OCI-M2 (cell line): Measurements from ENCODE around the gene NAPSA.

Source experiments
- DNase-seq: peaks from one replicate; lab custom pipeline; 2025; ENCODE audit not compliant: unreplicated experiment; lab: John Stamatoyannopoulos, UW

Gene NAPSA

GRCh38 chr19:50384685-50385535, 19.5 kb upstream of the NAPSA start:
- no peak for DNase-seq

DNA sequence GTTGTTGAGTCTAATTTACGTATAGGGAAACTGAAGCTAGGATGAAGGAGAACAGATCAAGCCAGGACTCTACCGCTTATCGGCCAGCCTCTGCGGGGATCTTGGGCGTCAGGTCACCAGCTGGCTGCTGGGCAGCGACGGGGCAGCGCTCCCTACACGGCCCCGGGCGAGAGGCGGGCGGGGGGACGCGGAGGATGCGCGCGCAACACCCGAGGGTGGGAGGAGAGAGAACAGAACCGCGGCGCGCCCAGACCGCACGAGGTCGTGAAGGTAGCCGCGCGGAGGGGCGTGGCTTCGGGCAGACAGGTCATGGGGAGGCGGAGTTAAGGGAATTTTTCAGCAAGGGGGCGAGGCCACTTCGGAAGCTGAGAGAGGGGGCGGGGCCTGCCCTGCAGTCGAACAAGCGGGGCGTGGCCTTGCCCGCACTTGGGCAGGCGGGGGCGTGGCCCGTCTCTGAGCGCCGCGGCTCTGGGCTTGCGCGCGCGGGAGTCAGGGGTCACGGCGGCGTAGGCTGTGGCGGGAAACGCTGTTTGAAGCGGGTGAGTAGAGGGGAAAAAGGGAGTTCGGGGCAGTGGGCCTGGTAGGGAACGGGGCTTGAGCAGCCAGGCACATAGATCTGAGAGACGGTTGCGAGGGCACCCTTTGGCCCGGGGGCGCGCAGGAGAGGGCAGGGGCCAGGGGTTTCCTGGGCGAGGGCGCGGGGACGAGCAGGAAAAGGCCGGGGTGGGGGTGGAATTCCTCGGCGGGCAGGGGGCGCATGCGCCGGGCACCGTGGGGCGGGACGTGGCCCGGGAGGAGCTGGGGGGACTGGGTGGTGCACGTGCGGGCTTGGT, 18.6 kb upstream of the NAPSA start, which contains the start of gene POLD1:
TSS of gene POLD1 (plus strand) at position 496 of the 833 bp plus-strand sequence. CDS start 14,505 bp downstream, outside the sequence.
- DNase-seq = peak; percentile 88

DNA sequence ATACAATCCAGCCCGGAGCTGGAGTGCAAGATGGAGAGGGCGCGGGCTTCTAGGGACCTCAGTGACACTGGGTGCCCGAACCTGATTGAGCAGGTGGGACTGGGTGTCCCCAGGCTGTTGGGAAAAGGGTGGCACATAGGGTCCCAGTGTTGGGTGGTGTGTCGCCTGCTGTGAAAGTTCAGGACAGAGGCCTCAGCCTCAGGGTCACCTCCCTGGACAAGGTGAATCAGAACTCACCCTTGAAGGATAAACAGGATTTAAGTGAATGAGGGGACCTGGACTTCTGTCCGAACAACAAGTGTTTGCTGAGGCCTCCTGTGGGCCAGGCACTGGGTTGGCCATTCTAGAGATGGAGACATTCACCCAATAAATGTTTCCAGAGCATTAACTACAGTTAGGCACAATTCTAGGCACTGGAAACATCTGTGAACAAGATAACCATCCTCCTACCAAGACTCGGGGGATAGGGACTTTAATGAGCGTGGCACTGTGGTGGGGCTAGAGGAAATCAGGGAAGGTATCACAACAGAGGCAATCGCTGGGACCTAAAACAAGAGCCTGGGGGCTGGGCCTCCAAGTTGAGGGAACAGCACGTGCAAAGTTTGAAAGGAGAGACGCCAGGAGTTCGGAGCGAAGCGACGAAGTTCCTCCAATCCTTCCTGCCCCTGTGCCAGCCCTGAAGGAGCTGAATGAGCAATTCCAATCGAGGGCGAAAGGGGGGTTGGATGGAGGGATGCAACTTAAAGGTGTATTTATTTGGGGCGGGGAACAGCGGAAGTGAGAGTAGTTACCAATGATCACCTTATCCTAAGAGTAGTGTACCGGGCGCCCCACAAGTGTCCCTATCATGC, 17.8 kb upstream of the NAPSA start:
- no peak for DNase-seq

GRCh38 chr19:50381881-50382729, 16.7 kb upstream of the NAPSA start:
- DNase-seq = no peak

DNA sequence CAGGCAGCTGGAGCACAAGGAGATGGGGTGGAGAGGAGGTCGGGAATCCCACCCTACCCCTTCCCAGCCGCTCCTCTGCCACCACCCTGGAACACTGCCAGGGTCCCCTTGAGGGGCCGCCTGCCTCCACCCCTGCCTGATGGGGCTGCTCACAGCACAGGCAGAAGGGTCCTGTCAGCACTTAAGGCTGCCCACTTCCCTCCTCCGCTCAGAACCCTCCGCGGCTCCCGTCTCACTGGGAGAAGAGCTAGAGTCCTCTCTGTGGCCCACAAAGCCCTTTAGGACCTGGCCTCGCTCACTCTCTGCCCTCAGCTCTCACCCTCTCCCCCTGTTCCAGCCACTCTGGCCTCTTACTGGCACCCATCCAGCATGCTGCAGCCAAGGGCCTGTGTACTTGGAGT, 15.3 kb upstream of the NAPSA start:
- no peak for DNase-seq

DNA sequence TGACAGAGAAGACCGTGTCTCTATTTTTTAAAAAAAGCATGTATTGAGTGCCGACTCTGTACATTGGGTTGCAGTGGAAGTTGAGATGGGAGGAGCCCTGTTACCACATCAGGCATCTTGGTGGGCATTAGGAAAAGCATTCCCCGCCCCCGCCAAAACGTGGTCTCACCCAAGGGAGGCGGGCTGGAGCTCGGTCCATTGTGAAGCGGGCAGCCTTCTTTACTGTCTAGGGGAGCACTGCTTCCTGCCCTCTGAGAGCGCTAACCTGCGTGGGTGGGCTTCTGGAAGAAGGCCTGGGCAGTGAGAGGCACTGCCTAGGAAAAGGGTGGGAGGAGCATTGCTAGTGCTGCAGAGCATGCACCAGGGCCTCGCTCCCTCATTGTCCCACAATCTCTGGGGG, 14.7 kb upstream of the NAPSA start:
- no peak for DNase-seq

DNA sequence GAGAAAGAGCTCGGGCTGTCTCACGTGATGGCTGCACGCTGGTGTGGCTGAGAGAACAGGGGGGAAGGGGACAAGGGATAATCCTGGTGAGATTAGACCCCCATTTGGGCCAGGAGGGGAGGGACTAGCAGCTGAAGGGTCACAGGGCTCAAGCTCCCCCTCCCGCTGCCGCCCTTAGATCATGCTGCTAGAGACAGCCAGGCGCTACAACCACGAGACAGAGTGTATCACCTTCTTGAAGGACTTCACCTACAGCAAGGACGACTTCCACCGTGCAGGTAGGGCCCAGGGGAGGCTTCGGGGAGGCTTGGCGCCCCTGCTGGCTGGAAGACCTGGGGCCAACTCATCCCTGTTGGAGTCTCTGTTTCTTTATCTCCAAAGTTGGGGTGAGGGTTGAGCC, 14.2 kb upstream of the NAPSA start:
- DNase-seq = no peak

DNA sequence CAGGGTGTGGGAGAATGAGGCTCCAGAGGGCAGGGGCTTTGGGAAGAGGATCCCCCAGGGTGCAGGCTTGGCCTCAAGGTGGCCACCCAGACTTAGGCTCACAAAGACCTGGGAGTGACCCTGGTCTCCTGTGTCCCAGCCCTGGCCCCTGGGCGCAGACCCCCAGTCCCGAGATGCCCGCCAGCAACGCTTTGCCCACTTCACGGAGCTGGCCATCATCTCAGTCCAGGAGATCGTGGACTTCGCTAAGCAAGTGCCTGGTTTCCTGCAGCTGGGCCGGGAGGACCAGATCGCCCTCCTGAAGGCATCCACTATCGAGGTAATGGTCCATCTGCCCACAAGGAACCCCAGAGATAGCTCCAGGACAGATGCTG, 13.4 kb upstream of the NAPSA start:
- no peak for DNase-seq

- DNase-seq = no peak
Observed at GRCh38 chr19:50378169-50378862, 12.9 kb upstream of the NAPSA start.

DNA sequence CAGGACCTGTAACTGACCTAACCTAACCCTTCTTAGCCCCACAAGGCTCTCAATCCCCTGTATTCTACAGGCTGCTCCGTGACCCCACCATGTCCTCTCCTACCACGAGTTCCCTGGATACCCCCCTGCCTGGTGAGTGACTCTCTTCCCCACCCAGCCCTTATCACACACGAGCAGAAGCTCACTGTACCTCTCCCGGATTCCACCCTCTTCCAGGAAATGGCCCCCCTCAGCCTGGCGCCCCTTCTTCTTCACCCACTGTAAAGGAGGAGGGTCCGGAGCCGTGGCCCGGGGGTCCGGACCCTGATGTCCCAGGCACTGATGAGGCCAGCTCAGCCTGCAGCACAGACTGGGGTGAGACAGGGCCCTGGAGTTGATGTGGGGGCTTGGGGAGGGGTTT, 12.1 kb upstream of the NAPSA start:
- no peak for DNase-seq

- no peak for DNase-seq
Observed at GRCh38 chr19:50377051-50377461, 11.6 kb upstream of the NAPSA start.

- peak; percentile 85 for DNase-seq
Observed at GRCh38 chr19:50376166-50377050, 11.0 kb upstream of the NAPSA start, which contains the start of gene NR1H2. NR1H2 (plus strand) TSS chr19:50376457; CDS start chr19:50377606, 1,149 bp downstream.

- DNase-seq = no peak
Observed at GRCh38 chr19:50371914-50372475, 6.6 kb upstream of the NAPSA start.

GRCh38 chr19:50368649-50369570, 3.5 kb upstream of the NAPSA start:
- DNase-seq = peak; percentile 22

DNA sequence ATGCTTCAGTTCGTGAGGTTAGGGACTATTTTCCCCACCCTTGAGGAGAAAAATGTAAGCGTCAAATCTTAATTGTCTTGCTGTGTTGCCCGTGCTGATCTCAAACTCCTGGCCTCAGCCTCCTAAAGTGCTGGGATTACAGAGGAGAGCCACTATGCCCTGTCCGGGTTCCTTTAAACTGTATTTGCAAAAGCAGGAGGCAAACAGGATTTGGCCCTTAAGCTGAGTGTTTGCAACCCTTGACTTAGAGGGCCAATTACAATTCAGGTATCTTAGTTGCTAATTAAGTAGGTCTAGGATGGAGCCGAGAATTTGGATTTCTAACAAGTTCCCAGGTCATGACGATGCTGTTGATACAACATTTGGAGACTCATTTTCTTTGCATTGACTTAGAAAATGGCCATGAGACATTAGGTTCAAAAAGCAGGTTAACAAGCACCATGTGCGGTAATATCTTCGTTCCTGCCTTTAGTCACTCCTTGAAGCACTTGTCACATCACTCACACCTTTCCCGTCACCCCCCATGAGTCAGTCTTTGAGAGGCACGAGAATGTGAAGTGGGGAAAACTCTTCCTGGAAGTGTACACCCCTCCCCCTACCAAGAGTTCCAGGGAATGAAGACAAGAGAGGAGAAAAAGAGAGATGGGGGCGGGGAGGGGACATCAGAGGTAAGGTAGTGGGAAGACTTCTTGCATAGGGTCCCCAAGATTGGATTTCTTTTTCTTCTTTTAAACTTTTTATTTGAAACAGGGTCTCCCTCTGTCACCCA, 2.6 kb downstream of the NAPSA start:
- no peak for DNase-seq

DNA sequence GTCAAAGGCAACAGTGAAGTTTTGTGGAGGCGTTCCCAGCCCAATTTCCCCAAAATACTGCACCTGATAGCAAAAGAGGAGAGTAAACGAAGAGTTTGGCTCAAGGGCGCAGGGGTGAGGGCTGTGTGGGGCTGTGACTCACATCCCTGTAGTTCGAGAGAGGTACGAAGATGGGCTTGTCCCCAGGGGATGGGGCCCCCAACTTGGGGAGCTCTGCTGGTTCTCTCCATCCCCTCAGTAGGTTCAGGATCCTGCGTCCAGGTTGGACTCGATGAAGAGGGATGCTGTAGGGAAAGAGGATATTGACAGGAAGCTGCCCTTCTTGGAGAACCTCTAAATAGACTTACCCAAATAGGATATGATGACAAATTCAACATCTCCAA, 3.4 kb downstream of the NAPSA start:
- no peak for DNase-seq
